H1 (cell line): ENCODE results near the gene YOD1. TPM values are rescaled to one million over a fixed set of nuclear protein-coding genes. Genes with fewer than 3 reads are reported as not detected.

Experiments
- BRCA1 ChIP-seq: IDR thresholded peaks from 2 replicates; pipeline ENCODE4 v1.6.1; 2012; ENCODE audit warnings: low read depth, low read length, improper control_type of control experiment
- CEBPB ChIP-seq: IDR thresholded peaks from 2 replicates; pipeline ENCODE4 v1.6.1; 2012; ENCODE audit warnings: low read depth, low read length
- FOSL1 ChIP-seq: IDR thresholded peaks from 2 replicates; pipeline ENCODE4 v1.6.1; 2011; ENCODE audit warnings: mild to moderate bottlenecking, low read depth, low read length, moderate library complexity; ENCODE audit not compliant: insufficient read depth
- SP2 ChIP-seq: IDR thresholded peaks from 2 replicates; pipeline ENCODE4 v1.6.1; 2012; ENCODE audit warnings: mild to moderate bottlenecking, low read length, inconsistent platforms
- TAF7 ChIP-seq: optimal IDR thresholded peaks from 2 replicates; pipeline ENCODE3; 2011; ENCODE audit warnings: low read depth, mild to moderate bottlenecking, inconsistent platforms, low read length, moderate library complexity, borderline replicate concordance
- TBP ChIP-seq: IDR thresholded peaks from 2 replicates; pipeline ENCODE4 v1.6.1; 2011; ENCODE audit warnings: low read depth, low read length, improper control_type of control experiment
- polyA plus RNA-seq, 7 experiments: library from polyadenylated mRNA; depleted of rRNA in 3 of 7; stranded (reverse) in 5 of 7; unstranded in 2 of 7; fragments of >200 nt in 5 of 7; fragments of 200-250 nt in 2 of 7; gene quantifications; 1 replicate in 5 of 7; 2 replicates in 1 of 7; 4 replicates in 1 of 7; pipeline versions ENCODE4 v1.2.1 to v1.2.3, GENCODE V29; 2011 to 2013; ENCODE audit warnings: missing spikeins in 2 of 7, mixed read lengths in 2 of 7
- total RNA-seq: library from RNA; stranded (reverse); fragmentation: NEBNext Ultra II Directional; extraction: Animal tissue kit (Norgen Biotek cat#: 25700); gene quantifications from 2 replicates; pipeline ENCODE4 v1.2.1, GENCODE V29; 2021
- TF ChIP-seq, protein P1 (sequence below): fragments of 300-600 bp; sonication (generic); IDR thresholded peaks from 2 replicates; pipeline ENCODE4 v1.7.1; 2012; ENCODE audit warnings: low read length, moderate library complexity, mild to moderate bottlenecking, inconsistent platforms; ENCODE audit not compliant: insufficient replicate concordance
- TF ChIP-seq, protein P2 (sequence below): IDR thresholded peaks from 2 replicates; pipeline ENCODE4 v1.6.1; 2012; ENCODE audit warnings: low read length, inconsistent platforms

YOD1 gene
- total and polyA plus RNA-seq, 2 of the 8 experiments (the other 6 are each of a cell fraction or from before 2014, with no cell fraction given) = 1.9 to 11.8 TPM

DNA sequence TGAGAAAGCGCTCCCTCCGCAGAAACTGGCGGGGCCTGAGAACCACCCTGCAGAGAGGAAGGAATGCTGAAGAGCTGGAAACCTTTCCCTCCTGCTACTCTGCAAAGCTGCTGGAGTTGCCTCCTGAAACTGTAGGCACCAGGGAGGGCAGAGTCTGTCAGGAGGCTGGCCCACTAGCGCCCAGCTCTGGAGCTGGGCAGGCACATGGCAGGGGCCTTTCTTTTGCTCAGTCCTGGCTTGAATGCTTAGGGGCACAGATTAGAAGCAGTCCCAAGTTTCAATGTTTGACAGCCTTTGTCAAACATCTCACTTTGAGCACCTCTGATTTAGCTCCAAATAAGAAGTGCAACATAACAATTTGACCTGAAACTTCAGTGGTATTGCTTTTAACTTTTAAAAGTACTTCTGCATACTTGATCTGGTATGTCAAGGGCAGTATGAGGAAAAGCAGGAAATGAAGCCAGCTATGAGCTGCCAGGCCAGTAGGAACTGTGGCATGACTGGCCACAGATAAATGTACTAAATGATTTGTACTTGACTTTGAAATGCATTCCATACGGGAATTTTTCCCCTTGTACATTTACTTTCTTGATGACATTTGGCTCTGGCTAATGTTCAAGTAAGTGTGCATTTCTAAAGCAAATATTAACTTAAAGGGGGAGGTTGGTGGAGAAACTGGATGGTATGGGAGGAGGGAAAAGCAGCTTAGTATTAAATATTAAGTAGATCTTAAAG lies 25.7 kb downstream of the YOD1 start (continued):
- TF ChIP-seq, protein P1, sequence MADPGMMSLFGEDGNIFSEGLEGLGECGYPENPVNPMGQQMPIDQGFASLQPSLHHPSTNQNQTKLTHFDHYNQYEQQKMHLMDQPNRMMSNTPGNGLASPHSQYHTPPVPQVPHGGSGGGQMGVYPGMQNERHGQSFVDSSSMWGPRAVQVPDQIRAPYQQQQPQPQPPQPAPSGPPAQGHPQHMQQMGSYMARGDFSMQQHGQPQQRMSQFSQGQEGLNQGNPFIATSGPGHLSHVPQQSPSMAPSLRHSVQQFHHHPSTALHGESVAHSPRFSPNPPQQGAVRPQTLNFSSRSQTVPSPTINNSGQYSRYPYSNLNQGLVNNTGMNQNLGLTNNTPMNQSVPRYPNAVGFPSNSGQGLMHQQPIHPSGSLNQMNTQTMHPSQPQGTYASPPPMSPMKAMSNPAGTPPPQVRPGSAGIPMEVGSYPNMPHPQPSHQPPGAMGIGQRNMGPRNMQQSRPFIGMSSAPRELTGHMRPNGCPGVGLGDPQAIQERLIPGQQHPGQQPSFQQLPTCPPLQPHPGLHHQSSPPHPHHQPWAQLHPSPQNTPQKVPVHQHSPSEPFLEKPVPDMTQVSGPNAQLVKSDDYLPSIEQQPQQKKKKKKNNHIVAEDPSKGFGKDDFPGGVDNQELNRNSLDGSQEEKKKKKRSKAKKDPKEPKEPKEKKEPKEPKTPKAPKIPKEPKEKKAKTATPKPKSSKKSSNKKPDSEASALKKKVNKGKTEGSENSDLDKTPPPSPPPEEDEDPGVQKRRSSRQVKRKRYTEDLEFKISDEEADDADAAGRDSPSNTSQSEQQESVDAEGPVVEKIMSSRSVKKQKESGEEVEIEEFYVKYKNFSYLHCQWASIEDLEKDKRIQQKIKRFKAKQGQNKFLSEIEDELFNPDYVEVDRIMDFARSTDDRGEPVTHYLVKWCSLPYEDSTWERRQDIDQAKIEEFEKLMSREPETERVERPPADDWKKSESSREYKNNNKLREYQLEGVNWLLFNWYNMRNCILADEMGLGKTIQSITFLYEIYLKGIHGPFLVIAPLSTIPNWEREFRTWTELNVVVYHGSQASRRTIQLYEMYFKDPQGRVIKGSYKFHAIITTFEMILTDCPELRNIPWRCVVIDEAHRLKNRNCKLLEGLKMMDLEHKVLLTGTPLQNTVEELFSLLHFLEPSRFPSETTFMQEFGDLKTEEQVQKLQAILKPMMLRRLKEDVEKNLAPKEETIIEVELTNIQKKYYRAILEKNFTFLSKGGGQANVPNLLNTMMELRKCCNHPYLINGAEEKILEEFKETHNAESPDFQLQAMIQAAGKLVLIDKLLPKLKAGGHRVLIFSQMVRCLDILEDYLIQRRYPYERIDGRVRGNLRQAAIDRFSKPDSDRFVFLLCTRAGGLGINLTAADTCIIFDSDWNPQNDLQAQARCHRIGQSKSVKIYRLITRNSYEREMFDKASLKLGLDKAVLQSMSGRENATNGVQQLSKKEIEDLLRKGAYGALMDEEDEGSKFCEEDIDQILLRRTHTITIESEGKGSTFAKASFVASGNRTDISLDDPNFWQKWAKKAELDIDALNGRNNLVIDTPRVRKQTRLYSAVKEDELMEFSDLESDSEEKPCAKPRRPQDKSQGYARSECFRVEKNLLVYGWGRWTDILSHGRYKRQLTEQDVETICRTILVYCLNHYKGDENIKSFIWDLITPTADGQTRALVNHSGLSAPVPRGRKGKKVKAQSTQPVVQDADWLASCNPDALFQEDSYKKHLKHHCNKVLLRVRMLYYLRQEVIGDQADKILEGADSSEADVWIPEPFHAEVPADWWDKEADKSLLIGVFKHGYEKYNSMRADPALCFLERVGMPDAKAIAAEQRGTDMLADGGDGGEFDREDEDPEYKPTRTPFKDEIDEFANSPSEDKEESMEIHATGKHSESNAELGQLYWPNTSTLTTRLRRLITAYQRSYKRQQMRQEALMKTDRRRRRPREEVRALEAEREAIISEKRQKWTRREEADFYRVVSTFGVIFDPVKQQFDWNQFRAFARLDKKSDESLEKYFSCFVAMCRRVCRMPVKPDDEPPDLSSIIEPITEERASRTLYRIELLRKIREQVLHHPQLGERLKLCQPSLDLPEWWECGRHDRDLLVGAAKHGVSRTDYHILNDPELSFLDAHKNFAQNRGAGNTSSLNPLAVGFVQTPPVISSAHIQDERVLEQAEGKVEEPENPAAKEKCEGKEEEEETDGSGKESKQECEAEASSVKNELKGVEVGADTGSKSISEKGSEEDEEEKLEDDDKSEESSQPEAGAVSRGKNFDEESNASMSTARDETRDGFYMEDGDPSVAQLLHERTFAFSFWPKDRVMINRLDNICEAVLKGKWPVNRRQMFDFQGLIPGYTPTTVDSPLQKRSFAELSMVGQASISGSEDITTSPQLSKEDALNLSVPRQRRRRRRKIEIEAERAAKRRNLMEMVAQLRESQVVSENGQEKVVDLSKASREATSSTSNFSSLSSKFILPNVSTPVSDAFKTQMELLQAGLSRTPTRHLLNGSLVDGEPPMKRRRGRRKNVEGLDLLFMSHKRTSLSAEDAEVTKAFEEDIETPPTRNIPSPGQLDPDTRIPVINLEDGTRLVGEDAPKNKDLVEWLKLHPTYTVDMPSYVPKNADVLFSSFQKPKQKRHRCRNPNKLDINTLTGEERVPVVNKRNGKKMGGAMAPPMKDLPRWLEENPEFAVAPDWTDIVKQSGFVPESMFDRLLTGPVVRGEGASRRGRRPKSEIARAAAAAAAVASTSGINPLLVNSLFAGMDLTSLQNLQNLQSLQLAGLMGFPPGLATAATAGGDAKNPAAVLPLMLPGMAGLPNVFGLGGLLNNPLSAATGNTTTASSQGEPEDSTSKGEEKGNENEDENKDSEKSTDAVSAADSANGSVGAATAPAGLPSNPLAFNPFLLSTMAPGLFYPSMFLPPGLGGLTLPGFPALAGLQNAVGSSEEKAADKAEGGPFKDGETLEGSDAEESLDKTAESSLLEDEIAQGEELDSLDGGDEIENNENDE = no peak
- TF ChIP-seq CEBPB = no peak
- no peak for TF ChIP-seq FOSL1
- no peak for TF ChIP-seq BRCA1
- TF ChIP-seq, protein P2, sequence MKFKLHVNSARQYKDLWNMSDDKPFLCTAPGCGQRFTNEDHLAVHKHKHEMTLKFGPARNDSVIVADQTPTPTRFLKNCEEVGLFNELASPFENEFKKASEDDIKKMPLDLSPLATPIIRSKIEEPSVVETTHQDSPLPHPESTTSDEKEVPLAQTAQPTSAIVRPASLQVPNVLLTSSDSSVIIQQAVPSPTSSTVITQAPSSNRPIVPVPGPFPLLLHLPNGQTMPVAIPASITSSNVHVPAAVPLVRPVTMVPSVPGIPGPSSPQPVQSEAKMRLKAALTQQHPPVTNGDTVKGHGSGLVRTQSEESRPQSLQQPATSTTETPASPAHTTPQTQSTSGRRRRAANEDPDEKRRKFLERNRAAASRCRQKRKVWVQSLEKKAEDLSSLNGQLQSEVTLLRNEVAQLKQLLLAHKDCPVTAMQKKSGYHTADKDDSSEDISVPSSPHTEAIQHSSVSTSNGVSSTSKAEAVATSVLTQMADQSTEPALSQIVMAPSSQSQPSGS = no peak
- peak; percentile 44; the same call in 1 of the 2 replicates for TF ChIP-seq TBP
- TF ChIP-seq SP2 = no peak
- no peak for TF ChIP-seq TAF7
